Mucosa of rectum (tissue), 2 donors: ENCODE data around the gene CD84.
"Not testable (repeated sequence)": the region's sequence is repeated elsewhere in the genome, so short reads cannot be mapped to it uniquely, and the experiment has no call there.

ENCODE experiments used
- H3K27ac ChIP-seq, 2 donors: one replicate each; pipeline ENCODE4 v1.7.0; 2013; ENCODE audit warnings: inconsistent platforms in 2 of 2, low read depth in 2 of 2, low read length in 2 of 2
- H3K27me3 ChIP-seq, 2 donors: one replicate each; pipeline ENCODE4 v1.7.0; 2013; ENCODE audit warnings: low read length in 2 of 2; ENCODE audit not compliant: control insufficient read depth in 2 of 2, insufficient read depth in 2 of 2
- H3K36me3 ChIP-seq, 2 donors: one replicate each; pipeline ENCODE4 v1.7.0; 2013; ENCODE audit warnings: low read length in 2 of 2; ENCODE audit not compliant: control insufficient read depth in 2 of 2, insufficient read depth in 2 of 2
- H3K4me1 ChIP-seq, 2 donors: one replicate each; pipeline ENCODE4 v1.7.0; 2013; ENCODE audit warnings: low read length in 2 of 2, mild to moderate bottlenecking in 1 of 2; ENCODE audit not compliant: control insufficient read depth in 2 of 2, insufficient read depth in 2 of 2
- H3K4me3 ChIP-seq, 2 donors: one replicate each; pipeline ENCODE4 v1.7.0; 2013; ENCODE audit warnings: low read length in 2 of 2
- H3K9ac ChIP-seq, 2 donors: one replicate each; pipeline ENCODE4 v1.7.0; 2013; ENCODE audit warnings: low read length in 2 of 2, low read depth in 1 of 2, mild to moderate bottlenecking in 1 of 2
- H3K9me3 ChIP-seq, 2 donors: one replicate each; pipeline ENCODE4 v1.7.0; 2013; ENCODE audit warnings: low read length in 2 of 2; ENCODE audit not compliant: control insufficient read depth in 2 of 2
- donor health status: healthy.
- donor health status: Normal muscosa, but diverticular disease.

The CD84 gene

GRCh38 chr1:160537714-160538665 is 41.3 kb downstream of the CD84 start:
- Histone ChIP-seq H3K27ac (peak overlapping the region; percentile 80 to 88), H3K9ac (no peak overlapping the region), H3K36me3 (no peaks in the 10 kb centered on the region)

GRCh38 chr1:160534823-160535605 is 44.3 kb downstream of the CD84 start:
- Histone ChIP-seq H3K4me3 (no peak overlapping the region), H3K27ac (no peak overlapping the region), H3K36me3 (no peaks in the 10 kb centered on the region), H3K27me3 (no peaks in the 10 kb centered on the region), H3K9me3 (peaks cover 3% of the 10 kb centered on the region in 2 donors), H3K4me1 (peaks cover 9 to 16% of the 10 kb centered on the region in 2 donors), H3K9ac (no peak overlapping the region)

More at GRCh38 chr1:160537714-160538665, 41.3 kb downstream of the CD84 start:
- Histone ChIP-seq H3K27me3 (no peaks in the 10 kb centered on the region), H3K9me3 (peaks cover 3% of the 10 kb centered on the region in 2 donors), H3K4me1 (peaks cover 31 to 38% of the 10 kb centered on the region in 2 donors), H3K4me3 (no peak overlapping the region)

- H3K27ac ChIP-seq, H3K4me3 ChIP-seq: not testable (repeated sequence)
These were observed 46.8 kb downstream of the CD84 start for GRCh38 chr1:160532557-160532813.

GRCh38 chr1:160531809-160532556 is 47.3 kb downstream of the CD84 start:
- H3K27me3 ChIP-seq, H3K36me3 ChIP-seq, H3K4me1 ChIP-seq, H3K9me3 ChIP-seq, H3K4me3 ChIP-seq, H3K27ac ChIP-seq, H3K9ac ChIP-seq: not testable (repeated sequence)

More at GRCh38 chr1:160532557-160532813, 46.8 kb downstream of the CD84 start:
- not testable (repeated sequence) for H3K9me3 ChIP-seq, H3K36me3 ChIP-seq, H3K27me3 ChIP-seq, H3K9ac ChIP-seq, H3K4me1 ChIP-seq

- not testable (repeated sequence) for H3K36me3 ChIP-seq, H3K4me3 ChIP-seq, H3K27ac ChIP-seq, H3K9me3 ChIP-seq, H3K4me1 ChIP-seq, H3K9ac ChIP-seq, H3K27me3 ChIP-seq
These were observed 49.8 kb downstream of the CD84 start for GRCh38 chr1:160529401-160529952.

GRCh38 chr1:160523789-160524188 is 55.5 kb downstream of the CD84 start:
- not testable (repeated sequence) for H3K9ac ChIP-seq, H3K27me3 ChIP-seq, H3K27ac ChIP-seq, H3K4me3 ChIP-seq, H3K9me3 ChIP-seq, H3K36me3 ChIP-seq, H3K4me1 ChIP-seq

GRCh38 chr1:160522622-160523345 is 56.5 kb downstream of the CD84 start, which contains the start of gene SLAMF6:
Gene SLAMF6 (minus strand): TSS chr1:160523255. CDS start chr1:160523192, 63 bp downstream.
- H3K27ac ChIP-seq: peak within 1 kb of the TSS; percentile 19 to 77
- H3K27me3 ChIP-seq: no peaks in the 10 kb centered on the region
- no peaks in the 10 kb centered on the region for H3K36me3 ChIP-seq
- peaks cover 0 to 5% of the 10 kb centered on the region in 2 donors for H3K4me1 ChIP-seq
- no peaks in the 10 kb centered on the region for H3K9me3 ChIP-seq
- H3K4me3 ChIP-seq: peak within 1 kb of the TSS; percentile 62 to 77
- H3K9ac ChIP-seq: peak within 1 kb of the TSS; percentile 36 to 85

- Histone ChIP-seq H3K27ac (peak overlapping the region; percentile 19 to 77), H3K9ac (peak overlapping the region in 1 of 2 donors; percentile 56), H3K36me3 (no peaks in the 10 kb centered on the region), H3K4me1 (peaks cover 0 to 5% of the 10 kb centered on the region in 2 donors), H3K27me3 (no peaks in the 10 kb centered on the region), H3K4me3 (peak overlapping the region in 1 of 2 donors; percentile 77), H3K9me3 (no peaks in the 10 kb centered on the region)
These were observed 57.2 kb downstream of the CD84 start for GRCh38 chr1:160522136-160522535.

- Histone ChIP-seq H3K27me3 (no peaks in the 10 kb centered on the region), H3K36me3 (no peaks in the 10 kb centered on the region), H3K4me1 (peaks cover 0 to 5% of the 10 kb centered on the region in 2 donors), H3K27ac (peak overlapping the region in 1 of 2 donors; percentile 52), H3K4me3 (peak overlapping the region in 1 of 2 donors; percentile 51), H3K9me3 (no peaks in the 10 kb centered on the region), H3K9ac (no peak overlapping the region)
These were observed 57.7 kb downstream of the CD84 start for GRCh38 chr1:160521554-160521953.
